Thymus (tissue), 14 donors: ENCODE measurements around the gene KDM5B. TPM values are rescaled to one million over a fixed set of nuclear protein-coding genes. Genes with fewer than 3 reads are reported as not detected.

Experiments used
- DNase-seq, 9 donors: peaks; one replicate each; pipeline ENCODE4 v3.0.0-alpha.2; 2013; ENCODE audit warnings: low spot score in 9 of 9, low read depth in 6 of 9, missing footprints in 1 of 9
- H3K27ac ChIP-seq, 2 donors: one replicate each; pipeline ENCODE4 v1.5.1; 2013; ENCODE audit warnings: control low read depth in 1 of 2, low read depth in 1 of 2, low read length in 1 of 2, mild to moderate bottlenecking in 1 of 2, moderate library complexity in 1 of 2
- H3K27me3 ChIP-seq, 2 donors: one replicate each; pipeline ENCODE4 v1.5.1; 2013; ENCODE audit warnings: low read length in 1 of 2; ENCODE audit not compliant: control insufficient read depth in 2 of 2, insufficient read depth in 1 of 2
- H3K36me3 ChIP-seq, 2 donors: one replicate each; pipeline ENCODE4 v1.5.1; 2013; ENCODE audit warnings: low read length in 1 of 2, mild to moderate bottlenecking in 1 of 2, moderate library complexity in 1 of 2; ENCODE audit not compliant: control insufficient read depth in 2 of 2, insufficient read depth in 2 of 2
- H3K4me1 ChIP-seq, 2 donors: one replicate each; pipeline ENCODE4 v1.5.1; 2013; ENCODE audit warnings: low read length in 2 of 2; ENCODE audit not compliant: control insufficient read depth in 2 of 2, insufficient read depth in 2 of 2
- H3K4me3 ChIP-seq, 2 donors: one replicate each; pipeline ENCODE4 v1.5.1; 2013; ENCODE audit warnings: low read length in 2 of 2, control low read depth in 1 of 2, mild to moderate bottlenecking in 1 of 2
- H3K9me3 ChIP-seq, 2 donors: one replicate each; pipeline ENCODE4 v1.5.1; 2013; ENCODE audit warnings: low read length in 1 of 2, mild to moderate bottlenecking in 1 of 2; ENCODE audit not compliant: control insufficient read depth in 2 of 2, insufficient read depth in 1 of 2
- WGBS: extraction: QIAGEN DNeasy Blood & Tissue Kit; methylation state at CpG from one replicate; pipeline ENCODE4 v1.1.7; 2013; 5-methylcytosine and 5-hydroxymethylcytosine counted together
- long read RNA-seq, 10 donors: transcript quantifications; one replicate each; lab custom pipeline, GENCODE V29; 2026
- polyA plus RNA-seq: library from polyadenylated mRNA; stranded (reverse); fragments of 200-250 nt; gene quantifications from one replicate; pipeline ENCODE4 v1.2.3, GENCODE V29; 2013
- total RNA-seq: library from RNA; stranded (reverse); fragments of 120-200 nt; gene quantifications from one replicate; pipeline ENCODE4 v1.2.4, GENCODE V29; 2013
- donor health status: healthy.

KDM5B gene
- 37.6 TPM for total RNA-seq
- 32.0 TPM for polyA plus RNA-seq
- long read RNA-seq, donor 1, partial matches to known transcripts, result 0 of 6 reads
- long read RNA-seq, donor 1, other reads (novel, unspliced or antisense), result 0 of 6 reads
- long read RNA-seq, donor 2, full-length matches to known transcripts, result 26 of 37 reads
- long read RNA-seq, donor 2, partial matches to known transcripts, result 11 of 37 reads
- long read RNA-seq, donor 2, other reads (novel, unspliced or antisense), result 0 of 37 reads
- long read RNA-seq, donor 3, full-length matches to known transcripts, result 15 of 15 reads
- long read RNA-seq, donor 3, partial matches to known transcripts, result 0 of 15 reads
- long read RNA-seq, donor 3, other reads (novel, unspliced or antisense), result 0 of 15 reads
- long read RNA-seq, donor 4, partial matches to known transcripts, result 0 of 10 reads
- long read RNA-seq, donor 4, other reads (novel, unspliced or antisense), result 0 of 10 reads
- long read RNA-seq, donor 5, full-length matches to known transcripts, result 27 of 27 reads
- long read RNA-seq, donor 5, partial matches to known transcripts, result 0 of 27 reads
- long read RNA-seq, donor 5, other reads (novel, unspliced or antisense), result 0 of 27 reads
- long read RNA-seq, donor 6, full-length matches to known transcripts, result 17 of 17 reads
- long read RNA-seq, donor 6, partial matches to known transcripts, result 0 of 17 reads
- long read RNA-seq, donor 6, other reads (novel, unspliced or antisense), result 0 of 17 reads
- long read RNA-seq, donor 7, full-length matches to known transcripts, result 19 of 19 reads
- long read RNA-seq, donor 7, partial matches to known transcripts, result 0 of 19 reads
- long read RNA-seq, donor 7, other reads (novel, unspliced or antisense), result 0 of 19 reads
- long read RNA-seq, donor 8, full-length matches to known transcripts, result 9 of 9 reads
- long read RNA-seq, donor 8, partial matches to known transcripts, result 0 of 9 reads
- long read RNA-seq, donor 8, other reads (novel, unspliced or antisense), result 0 of 9 reads
- long read RNA-seq, donor 9, full-length matches to known transcripts, result 6 of 6 reads
- long read RNA-seq, donor 9, partial matches to known transcripts, result 0 of 6 reads
- long read RNA-seq, donor 9, other reads (novel, unspliced or antisense), result 0 of 6 reads
- long read RNA-seq, donor 10, full-length matches to known transcripts, result 9 of 9 reads
- long read RNA-seq, donor 10, partial matches to known transcripts, result 0 of 9 reads
- long read RNA-seq, donor 10, other reads (novel, unspliced or antisense), result 0 of 9 reads

DNA sequence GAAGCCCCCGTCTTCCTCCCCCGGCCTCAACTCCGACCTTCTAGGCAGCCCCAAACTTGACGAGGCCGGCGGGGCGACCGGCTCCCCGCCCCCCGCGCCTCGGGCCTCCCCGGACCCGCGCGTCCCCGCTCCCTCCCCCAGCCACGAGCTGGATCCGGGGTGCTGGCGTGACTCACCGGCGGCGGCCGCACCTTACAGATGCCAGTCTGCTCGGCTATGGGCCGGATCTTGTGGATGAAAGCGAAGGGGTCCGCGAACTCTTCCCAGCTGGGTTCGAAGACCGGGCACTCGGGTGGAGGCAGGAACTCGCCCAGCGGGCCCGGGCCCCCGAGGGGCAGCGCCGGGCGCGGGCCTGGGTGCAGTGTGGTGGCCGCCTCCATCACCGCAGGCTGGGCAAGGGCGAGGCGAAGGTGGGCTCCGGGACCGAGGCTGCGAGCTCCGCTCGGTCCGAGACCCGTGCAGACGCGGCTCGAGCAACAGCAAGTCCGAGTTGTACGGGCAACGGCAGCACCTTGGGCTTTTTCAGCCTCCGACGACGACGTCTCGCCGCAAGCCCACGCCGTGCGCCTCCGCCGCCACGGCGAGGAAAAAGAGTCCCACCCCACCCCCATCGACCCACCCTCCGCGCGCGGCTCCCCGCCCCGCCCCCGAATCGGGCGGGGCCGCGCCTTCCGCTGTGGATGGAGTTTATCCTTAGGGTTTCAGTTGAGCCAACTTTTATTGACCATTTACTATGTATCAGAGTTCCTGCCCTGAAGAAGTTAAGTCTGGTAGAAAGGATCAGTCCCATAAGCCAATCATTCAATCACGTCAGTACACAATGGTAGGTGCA, at the start of gene KDM5B:
Gene KDM5B, minus strand, starts transcription at position 496 of the 832 bp plus-strand sequence. Its CDS starts 116 bp downstream, at position 380.
- Histone ChIP-seq H3K9me3 (no peaks in the 10 kb centered on the region), H3K27me3 (peaks cover 6 to 39% of the 10 kb centered on the region in 2 donors), H3K4me1 (peaks cover 13 to 27% of the 10 kb centered on the region in 2 donors), H3K27ac (peak within 1 kb of the TSS; percentile 33 to 71), H3K36me3 (no peaks in the 10 kb centered on the region), H3K4me3 (peak within 1 kb of the TSS; percentile 86 to 95)
- peak in 8 of 9 donors; percentile 49 to 84 (median 63) for DNase-seq
- WGBS, result 1% methylated on average over 84 of the region's 84 CpGs

GRCh38 chr1:202857136-202857610, 49.0 kb upstream of the KDM5B start:
- Histone ChIP-seq H3K4me1 (peaks cover 4 to 16% of the 10 kb centered on the region in 2 donors), H3K9me3 (no peaks in the 10 kb centered on the region), H3K36me3 (no peaks in the 10 kb centered on the region), H3K4me3 (no peak overlapping the region), H3K27me3 (peaks cover 15 to 31% of the 10 kb centered on the region in 2 donors), H3K27ac (no peak overlapping the region)
- WGBS, result 73% methylated on average over 4 of the region's 4 CpGs
- no peak for DNase-seq

- Histone ChIP-seq H3K4me1 (peaks cover 4 to 8% of the 10 kb centered on the region in 2 donors), H3K27ac (no peak overlapping the region), H3K36me3 (no peaks in the 10 kb centered on the region), H3K9me3 (no peaks in the 10 kb centered on the region), H3K4me3 (no peak overlapping the region), H3K27me3 (peaks cover 7 to 19% of the 10 kb centered on the region in 2 donors)
- 95% methylated on average over 2 of the region's 2 CpGs for WGBS
- no peak for DNase-seq
These were observed 47.8 kb upstream of the KDM5B start for GRCh38 chr1:202856014-202856413.

- Histone ChIP-seq H3K27me3 (peaks cover 0 to 7% of the 10 kb centered on the region in 2 donors), H3K36me3 (no peaks in the 10 kb centered on the region), H3K4me1 (peaks cover 0 to 4% of the 10 kb centered on the region in 2 donors), H3K4me3 (no peak overlapping the region), H3K27ac (no peak overlapping the region), H3K9me3 (no peaks in the 10 kb centered on the region)
- DNase-seq, result no peak
- 95% methylated on average over 8 of the region's 8 CpGs for WGBS
These were observed 46.6 kb upstream of the KDM5B start for GRCh38 chr1:202854787-202855186.

GRCh38 chr1:202852163-202852904, 44.1 kb upstream of the KDM5B start:
- H3K9me3 ChIP-seq, result no peaks in the 10 kb centered on the region
- WGBS, result 69% methylated on average over 15 of the region's 15 CpGs
- peak in 3 of 9 donors; percentile 22 to 56 (median 41) for DNase-seq
- H3K4me3 ChIP-seq, result no peak overlapping the region
- no peaks in the 10 kb centered on the region for H3K36me3 ChIP-seq
- H3K27ac ChIP-seq, result no peak overlapping the region
- no peaks in the 10 kb centered on the region for H3K4me1 ChIP-seq
- H3K27me3 ChIP-seq, result no peaks in the 10 kb centered on the region

DNA sequence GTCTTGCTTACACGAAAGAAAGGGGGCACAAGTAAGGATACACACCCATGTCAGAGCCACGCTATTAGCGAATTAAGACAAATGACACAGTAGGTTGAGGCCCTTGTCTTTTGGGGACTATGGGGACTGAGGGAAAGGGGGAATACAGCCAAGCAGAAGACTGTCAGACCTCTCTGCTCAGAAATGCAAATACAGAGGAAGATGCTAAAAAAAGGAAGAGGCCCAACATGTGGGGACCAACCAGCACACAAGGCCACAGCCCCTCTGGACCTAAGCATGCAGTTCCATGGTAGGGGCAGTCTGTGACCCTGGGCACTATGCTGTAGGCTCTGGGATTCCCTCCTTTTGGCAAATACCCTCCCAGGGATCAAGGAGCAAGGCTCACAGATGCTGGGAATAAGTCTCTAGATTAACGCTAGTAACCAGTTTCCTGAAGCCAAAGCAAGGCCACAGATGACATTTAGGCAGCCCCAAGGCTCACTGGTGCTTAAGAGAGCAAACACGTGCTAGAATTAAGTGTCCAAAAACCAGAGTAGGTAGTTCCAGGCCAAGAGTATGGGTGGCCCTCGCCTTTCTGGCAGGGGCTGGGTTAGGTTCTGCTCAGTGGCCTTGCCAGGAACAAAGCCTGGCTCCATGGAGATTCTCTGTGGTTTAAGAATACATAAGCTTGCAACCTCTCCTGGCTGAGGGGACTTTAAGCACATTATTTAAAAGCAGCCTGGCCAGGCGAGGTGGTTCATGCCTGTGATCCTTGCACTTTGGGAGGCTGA, 42.6 kb upstream of the KDM5B start:
- Histone ChIP-seq H3K4me1 (no peaks in the 10 kb centered on the region), H3K4me3 (no peak overlapping the region), H3K27ac (no peak overlapping the region), H3K27me3 (no peaks in the 10 kb centered on the region), H3K9me3 (no peaks in the 10 kb centered on the region), H3K36me3 (no peaks in the 10 kb centered on the region)
- WGBS, result 95% methylated on average over 7 of the region's 7 CpGs
- DNase-seq, result no peak

DNA sequence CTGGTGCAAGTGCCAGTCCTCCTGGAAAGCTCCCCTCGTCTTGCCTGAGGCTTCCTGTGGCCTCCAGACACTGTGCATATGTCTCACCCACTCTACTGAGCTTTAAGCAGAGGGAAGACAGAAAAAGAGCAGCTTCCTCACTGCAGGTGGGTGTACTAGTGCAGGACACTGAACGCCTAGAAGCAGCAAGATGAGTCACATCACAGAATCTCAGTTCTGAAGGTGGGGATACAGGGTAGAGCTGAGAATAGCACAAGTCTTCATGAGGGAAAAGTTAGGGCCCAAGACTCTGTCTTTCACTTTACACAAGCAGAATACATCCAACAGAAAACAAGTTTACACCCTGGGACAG, 39.9 kb upstream of the KDM5B start:
- 52% methylated on average over 2 of the region's 2 CpGs for WGBS
- H3K36me3 ChIP-seq, result no peaks in the 10 kb centered on the region
- H3K4me3 ChIP-seq, result no peak overlapping the region
- no peak for DNase-seq
- no peaks in the 10 kb centered on the region for H3K27me3 ChIP-seq
- no peak overlapping the region for H3K27ac ChIP-seq
- no peaks in the 10 kb centered on the region for H3K9me3 ChIP-seq
- H3K4me1 ChIP-seq, result no peaks in the 10 kb centered on the region
